Osteocyte (in vitro differentiated cells): Measurements from ENCODE around the gene TEDC2. TPM values are rescaled to one million over a fixed set of nuclear protein-coding genes. Genes with fewer than 3 reads are reported as not detected.

ENCODE experiments used
- DNase-seq: peaks from one replicate; pipeline ENCODE4 v3.0.0; 2021; ENCODE audit warnings: mixed read lengths; ENCODE audit not compliant: unreplicated experiment; ENCODE audit errors: extremely low spot score
- H3K27ac Mint-ChIP-seq: one replicate; pipeline ENCODE4 v1.8.0; 2021; ENCODE audit warnings: mild to moderate bottlenecking, mixed read lengths; ENCODE audit not compliant: unreplicated experiment
- H3K27me3 Mint-ChIP-seq: one replicate; pipeline ENCODE4 v1.8.0; 2021; ENCODE audit warnings: mixed read lengths; ENCODE audit not compliant: unreplicated experiment
- H3K36me3 Mint-ChIP-seq: one replicate; pipeline ENCODE4 v1.8.0; 2021; ENCODE audit warnings: mixed read lengths; ENCODE audit not compliant: unreplicated experiment
- H3K4me1 Mint-ChIP-seq: one replicate; pipeline ENCODE4 v1.8.0; 2021; ENCODE audit warnings: mixed read lengths; ENCODE audit not compliant: unreplicated experiment
- H3K4me3 Mint-ChIP-seq: one replicate; pipeline ENCODE4 v1.8.0; 2021; ENCODE audit warnings: mild to moderate bottlenecking, moderate library complexity, mixed read lengths; ENCODE audit not compliant: unreplicated experiment
- H3K9me3 Mint-ChIP-seq: one replicate; pipeline ENCODE4 v1.8.0; 2021; ENCODE audit warnings: mixed read lengths; ENCODE audit not compliant: unreplicated experiment
- total RNA-seq: library from RNA; stranded (reverse); gene quantifications from 2 replicates; pipeline ENCODE4 v1.2.1, GENCODE V29; 2021
- TF ChIP-seq, protein P1 (sequence below): fragments of 200-600 bp; sonication (generic); IDR thresholded peaks from 2 replicates; pipeline ENCODE4 v1.5.0; 2021; ENCODE audit warnings: antibody characterized with exemption, mild to moderate bottlenecking, moderate library complexity

Gene TEDC2
- total RNA-seq, 1 donor from 2014 or later: 4.4 TPM

DNA sequence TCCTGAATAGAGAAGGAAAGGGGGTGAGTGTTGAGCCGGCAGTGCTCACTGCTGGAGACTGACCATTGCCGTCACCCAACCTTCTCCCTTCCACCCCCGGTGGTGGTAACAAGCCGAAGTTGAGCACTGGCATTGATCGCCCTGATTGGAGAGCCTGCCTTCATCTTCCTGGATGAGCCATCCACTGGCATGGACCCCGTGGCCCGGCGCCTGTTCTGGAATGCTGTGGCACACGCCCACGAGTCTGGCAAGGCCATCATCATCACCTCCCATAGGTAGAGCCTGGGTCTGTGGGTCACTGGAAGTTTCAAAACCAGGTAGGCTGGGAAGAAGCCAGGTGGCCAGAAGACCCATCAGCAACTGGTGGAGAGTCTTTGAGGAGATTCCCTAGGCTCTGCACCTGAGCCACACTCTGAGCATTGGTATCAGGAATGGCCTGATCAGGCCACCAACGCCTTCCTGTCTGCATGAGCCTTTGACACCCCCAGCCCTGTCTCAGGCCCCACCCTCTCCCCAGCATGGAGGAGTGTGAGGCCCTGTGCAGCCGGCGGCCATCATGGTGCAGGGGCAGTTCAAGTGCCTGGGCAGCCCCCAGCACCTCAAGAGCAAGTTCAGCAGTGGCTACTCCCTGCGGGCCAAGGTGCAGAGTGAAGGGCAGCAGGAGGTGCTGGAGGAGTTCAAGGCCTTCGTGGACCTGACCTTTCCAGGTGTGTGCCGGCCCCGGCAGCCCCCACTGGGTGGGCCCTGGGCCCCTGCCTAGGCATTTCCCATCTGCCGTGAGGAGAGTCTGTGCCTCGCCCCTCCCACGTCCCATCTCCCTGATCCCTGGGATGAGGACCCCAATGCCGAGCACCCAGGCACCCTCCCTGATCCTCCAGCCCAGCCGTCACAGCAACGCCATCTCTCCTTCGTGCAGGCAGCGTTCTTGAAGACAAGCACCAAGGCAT lies 35.6 kb upstream of the TEDC2 start:
- Mint-ChIP-seq H3K4me1 (peaks cover 6% of the 10 kb centered on the region), H3K36me3 (no peaks in the 10 kb centered on the region), H3K27ac (no peak overlapping the region), H3K9me3 (no peaks in the 10 kb centered on the region), H3K4me3 (no peak overlapping the region), H3K27me3 (peaks cover 7% of the 10 kb centered on the region)
- TF ChIP-seq, protein P1, sequence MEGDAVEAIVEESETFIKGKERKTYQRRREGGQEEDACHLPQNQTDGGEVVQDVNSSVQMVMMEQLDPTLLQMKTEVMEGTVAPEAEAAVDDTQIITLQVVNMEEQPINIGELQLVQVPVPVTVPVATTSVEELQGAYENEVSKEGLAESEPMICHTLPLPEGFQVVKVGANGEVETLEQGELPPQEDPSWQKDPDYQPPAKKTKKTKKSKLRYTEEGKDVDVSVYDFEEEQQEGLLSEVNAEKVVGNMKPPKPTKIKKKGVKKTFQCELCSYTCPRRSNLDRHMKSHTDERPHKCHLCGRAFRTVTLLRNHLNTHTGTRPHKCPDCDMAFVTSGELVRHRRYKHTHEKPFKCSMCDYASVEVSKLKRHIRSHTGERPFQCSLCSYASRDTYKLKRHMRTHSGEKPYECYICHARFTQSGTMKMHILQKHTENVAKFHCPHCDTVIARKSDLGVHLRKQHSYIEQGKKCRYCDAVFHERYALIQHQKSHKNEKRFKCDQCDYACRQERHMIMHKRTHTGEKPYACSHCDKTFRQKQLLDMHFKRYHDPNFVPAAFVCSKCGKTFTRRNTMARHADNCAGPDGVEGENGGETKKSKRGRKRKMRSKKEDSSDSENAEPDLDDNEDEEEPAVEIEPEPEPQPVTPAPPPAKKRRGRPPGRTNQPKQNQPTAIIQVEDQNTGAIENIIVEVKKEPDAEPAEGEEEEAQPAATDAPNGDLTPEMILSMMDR: no peak
- no peak for DNase-seq

DNA sequence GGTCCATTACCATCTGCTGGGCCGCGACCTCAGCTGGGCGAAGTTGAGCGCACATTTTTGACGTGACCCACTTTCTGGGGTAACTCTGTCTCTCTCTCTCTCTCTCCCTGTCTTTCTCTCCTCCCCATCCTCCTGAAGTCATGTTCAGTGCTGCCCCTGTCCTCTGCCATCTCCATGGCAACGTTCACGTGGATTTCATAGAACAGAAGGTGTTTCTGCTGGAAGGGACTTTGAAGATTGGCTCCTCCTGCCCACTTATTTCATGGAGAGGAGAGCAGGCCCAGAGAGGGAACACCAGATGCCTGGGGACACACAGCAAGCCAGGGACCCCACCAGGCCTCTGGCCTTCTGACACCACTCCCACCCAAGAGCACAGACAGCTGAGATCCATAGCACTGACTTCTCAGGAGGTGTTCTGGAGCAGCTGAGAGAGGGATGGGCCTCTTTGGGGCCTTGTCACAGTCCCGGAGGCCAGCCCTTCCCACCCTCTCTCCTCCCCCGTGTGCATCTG lies 34.8 kb upstream of the TEDC2 start:
- Mint-ChIP-seq H3K27me3 (peaks cover 7% of the 10 kb centered on the region), H3K27ac (no peak overlapping the region), H3K4me3 (no peak overlapping the region), H3K4me1 (peaks cover 10% of the 10 kb centered on the region), H3K9me3 (no peaks in the 10 kb centered on the region), H3K36me3 (no peaks in the 10 kb centered on the region)
- no peak for DNase-seq
- TF ChIP-seq, protein P1: no peak

DNA sequence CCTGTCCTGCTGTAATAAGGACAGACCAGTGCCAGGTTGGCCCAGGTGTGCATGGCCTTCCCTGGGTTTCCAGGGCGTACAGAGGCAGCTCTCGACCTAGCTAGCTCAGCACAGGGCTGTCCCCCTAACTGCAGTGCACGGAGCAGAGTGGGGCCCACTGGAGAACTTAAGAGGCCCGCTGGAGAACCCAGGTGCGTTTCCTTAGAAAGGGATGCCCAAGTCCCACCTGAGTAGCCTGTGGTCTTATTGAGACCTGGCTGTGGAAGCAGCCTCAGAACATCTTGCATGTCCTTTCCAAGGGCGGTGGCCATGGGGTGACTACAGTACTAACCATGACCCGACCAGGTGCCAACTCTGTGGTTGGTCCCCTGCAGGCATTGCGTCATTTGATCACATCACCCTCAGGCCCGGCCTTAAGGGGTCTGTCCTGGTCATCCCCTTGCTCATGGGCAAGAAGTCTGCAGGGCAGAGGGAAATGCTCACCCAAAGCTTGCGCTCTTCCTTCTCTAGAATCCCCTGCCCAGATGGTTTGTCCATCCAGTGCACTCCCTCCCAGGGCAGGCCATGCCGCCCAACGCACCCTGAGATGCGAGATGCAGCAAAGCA lies 34.0 kb upstream of the TEDC2 start:
- H3K9me3 Mint-ChIP-seq: no peaks in the 10 kb centered on the region
- no peak overlapping the region for H3K4me3 Mint-ChIP-seq

DNA sequence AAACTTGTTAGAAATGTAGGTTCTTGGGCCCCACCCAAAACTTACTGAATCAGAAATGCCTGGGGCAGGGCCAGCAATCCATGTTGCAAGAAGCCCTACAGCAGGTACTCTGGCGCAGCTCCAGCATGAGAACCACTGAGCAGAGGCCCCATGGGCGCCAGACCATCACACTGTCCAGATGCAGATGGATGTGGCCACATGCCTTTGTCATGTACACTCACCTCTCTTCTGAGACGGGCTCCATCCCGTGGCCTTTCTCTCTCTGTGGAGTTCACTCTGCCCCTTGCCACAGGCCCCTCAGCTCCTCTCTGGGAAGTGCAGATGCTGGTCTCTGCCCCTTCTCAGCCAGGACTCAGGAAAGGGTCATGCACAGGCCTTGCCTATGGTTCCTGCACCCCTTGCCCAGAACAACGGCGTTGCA lies 33.0 kb upstream of the TEDC2 start:
- no peak overlapping the region for H3K4me3 Mint-ChIP-seq
- TF ChIP-seq, protein P1: no peak
- H3K27ac Mint-ChIP-seq: no peak overlapping the region
- no peaks in the 10 kb centered on the region for H3K27me3 Mint-ChIP-seq
- no peaks in the 10 kb centered on the region for H3K9me3 Mint-ChIP-seq
- H3K36me3 Mint-ChIP-seq: no peaks in the 10 kb centered on the region
- peaks cover 21% of the 10 kb centered on the region for H3K4me1 Mint-ChIP-seq
- DNase-seq: no peak

More for the DNA sequence above, 34.0 kb upstream of the TEDC2 start:
- TF ChIP-seq, protein P1: no peak
- Mint-ChIP-seq H3K36me3 (no peaks in the 10 kb centered on the region), H3K4me1 (peaks cover 19% of the 10 kb centered on the region), H3K27me3 (peaks cover 4% of the 10 kb centered on the region), H3K27ac (no peak overlapping the region)
- DNase-seq: no peak

DNA sequence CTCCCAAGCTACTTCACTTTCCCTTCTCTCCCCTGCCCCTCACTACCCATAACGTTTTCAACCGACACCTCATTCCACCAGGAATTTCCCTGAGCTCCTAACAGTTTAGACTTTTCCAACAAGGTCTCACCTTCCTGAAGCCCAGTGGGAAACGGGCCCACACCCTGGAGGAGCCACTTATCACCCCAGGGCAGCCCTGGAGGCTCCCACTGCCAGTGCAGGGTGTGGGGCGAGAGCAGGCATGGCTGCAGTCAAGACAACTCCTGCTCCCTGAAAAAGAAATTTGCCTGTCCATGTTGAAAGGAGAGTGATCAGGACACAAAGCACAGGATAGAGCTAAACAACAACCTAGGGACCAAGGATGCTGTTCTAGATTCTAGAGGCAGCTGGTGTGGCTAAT lies 32.4 kb upstream of the TEDC2 start:
- Mint-ChIP-seq H3K36me3 (peaks cover 1% of the 10 kb centered on the region), H3K27me3 (no peaks in the 10 kb centered on the region), H3K4me1 (peaks cover 21% of the 10 kb centered on the region), H3K4me3 (peak overlapping the region; percentile 57), H3K27ac (no peak overlapping the region), H3K9me3 (no peaks in the 10 kb centered on the region)
- DNase-seq: no peak
- TF ChIP-seq, protein P1: no peak
